Ecto neural progenitor cell (in vitro differentiated cells): Measurements from ENCODE around the gene ZMYND11.
"Not testable (repeated sequence)": the region's sequence is repeated elsewhere in the genome, so short reads cannot be mapped to it uniquely, and the experiment has no call there.

Source experiments
- DNase-seq: peaks from one replicate; pipeline ENCODE4 v3.0.0-alpha.2; 2018; ENCODE audit warnings: low spot score

The ZMYND11 gene

DNA sequence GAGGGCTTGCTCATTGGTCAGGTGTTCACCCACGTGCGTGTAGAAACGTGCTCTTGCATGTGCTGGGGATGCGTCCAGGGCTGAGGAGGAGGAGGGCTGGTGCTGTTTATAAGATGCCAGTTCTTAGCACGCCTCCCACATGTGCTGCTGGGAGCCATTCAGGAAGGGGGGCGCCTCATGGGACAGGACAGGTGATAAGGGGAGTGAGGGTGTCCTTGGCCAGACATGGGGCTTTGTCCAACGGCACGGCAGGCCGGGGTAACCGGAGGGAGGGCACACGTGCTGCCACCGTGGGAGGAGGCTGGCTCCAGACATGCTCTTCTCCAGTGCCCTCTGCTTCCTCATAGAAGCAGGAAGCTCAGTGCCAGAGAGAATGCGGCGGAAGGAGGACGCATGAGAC is 150.0 kb downstream of the ZMYND11 start:
- no peak for DNase-seq

DNA sequence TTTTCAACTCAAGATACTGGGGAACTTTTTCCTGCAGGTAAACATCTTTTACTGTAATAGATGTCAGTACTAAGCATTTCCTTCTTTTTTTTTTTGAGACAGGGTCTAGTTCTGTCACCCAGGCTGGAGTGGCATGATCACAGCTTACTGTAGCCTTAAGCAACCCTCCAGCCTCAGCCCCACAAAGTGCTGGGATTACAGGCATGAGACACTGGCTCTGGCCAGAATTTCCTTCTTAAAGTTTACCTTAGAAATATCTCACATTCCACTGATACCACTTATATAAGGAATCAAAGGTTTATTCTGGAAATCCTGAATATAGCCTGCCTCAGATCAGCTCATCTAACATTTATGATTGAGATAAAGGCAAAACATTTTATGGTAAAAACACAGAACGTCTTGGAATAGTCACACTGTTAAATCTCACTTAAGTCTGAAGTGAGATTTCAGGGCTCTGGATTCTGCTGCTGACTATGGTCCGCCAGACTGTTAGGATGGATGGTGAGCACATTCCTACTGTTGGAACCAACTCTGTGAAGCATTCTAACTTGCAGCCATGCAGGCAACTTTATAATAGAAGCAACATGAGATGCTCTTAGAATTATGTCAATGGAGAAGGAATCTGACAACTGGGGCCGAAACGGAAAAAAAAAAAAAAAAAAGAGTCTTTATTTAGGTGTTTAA is 151.9 kb downstream of the ZMYND11 start:
- no peak for DNase-seq

DNA sequence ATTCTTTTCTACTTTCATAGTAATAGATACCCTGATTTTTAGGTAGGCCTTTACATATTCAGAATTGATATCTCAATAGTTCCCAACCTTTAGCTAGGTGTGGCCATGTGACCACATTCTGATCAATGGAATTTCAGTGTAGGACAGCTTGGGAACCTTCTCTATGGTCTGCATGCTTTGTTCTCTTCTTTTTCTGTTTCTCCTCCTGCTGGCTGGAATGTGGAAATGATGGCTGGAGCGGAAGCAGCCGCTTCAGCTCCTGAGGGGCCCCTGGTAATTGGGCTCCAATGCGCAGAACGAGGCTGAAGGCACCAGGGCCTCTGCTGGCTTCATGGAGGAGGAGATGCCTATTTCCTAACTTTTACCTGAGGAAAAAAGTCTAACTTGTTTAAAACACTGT is 152.6 kb downstream of the ZMYND11 start:
- DNase-seq, result no peak

DNA sequence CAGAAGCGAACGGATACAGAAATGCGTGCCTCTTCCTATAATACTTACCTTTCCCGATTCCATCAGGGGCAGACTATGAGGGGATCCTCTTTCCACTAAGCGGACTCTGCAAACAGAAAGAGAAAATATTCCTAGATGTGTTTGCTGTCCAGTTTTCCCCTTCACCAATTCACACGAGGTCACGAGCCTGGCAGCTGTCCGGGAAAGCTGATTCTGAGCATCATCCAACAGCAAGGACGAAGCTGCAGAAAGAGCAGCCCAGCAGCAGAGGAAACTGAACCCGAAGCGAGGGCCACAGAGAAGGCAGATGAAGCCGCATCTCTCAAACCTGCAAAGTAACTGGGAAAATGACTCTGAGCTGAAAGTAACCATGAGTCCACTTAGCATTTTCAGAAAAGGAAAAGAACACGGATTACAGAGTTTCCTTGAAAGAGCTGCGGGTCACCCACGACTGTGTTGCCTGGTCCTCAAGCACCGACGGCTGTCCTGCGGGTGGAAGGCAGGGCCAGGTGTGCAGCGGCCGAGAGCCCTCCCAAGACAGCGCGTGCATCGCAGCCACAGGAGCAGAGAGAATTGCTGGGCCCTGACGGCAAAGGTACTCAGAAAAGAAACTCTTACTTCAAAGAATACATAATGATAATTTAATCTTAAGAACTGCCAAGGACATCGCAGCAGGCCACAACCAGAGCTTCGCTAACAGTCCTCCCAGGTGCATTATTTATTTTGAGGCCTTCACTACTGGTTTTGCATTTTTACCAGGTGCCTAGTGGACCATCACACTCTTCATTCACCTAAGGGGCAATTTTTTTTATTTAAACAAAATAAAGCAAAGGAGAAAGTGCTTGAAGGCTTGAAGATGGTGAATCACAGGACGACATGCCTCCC is 153.3 kb downstream of the ZMYND11 start:
- no peak for DNase-seq

DNA sequence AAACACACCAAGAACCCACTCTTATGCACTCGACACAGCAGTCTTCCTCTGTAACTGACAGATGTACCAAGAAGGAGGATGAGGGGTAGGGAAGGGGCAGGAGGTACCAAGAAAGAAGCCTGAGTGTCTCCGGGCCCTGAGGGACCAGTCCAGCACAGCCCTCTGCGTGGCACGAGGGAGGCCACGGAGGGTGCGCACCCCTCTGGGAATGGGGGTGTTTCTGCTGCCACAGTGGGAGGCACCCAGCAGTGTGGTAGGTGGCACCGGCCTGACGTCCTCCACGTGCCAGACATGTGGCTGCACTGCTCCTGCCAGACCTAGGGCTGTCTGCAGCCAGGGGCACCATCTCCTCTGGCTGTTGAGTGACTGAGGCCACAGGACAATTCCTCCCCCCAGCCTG is 154.3 kb downstream of the ZMYND11 start:
- no peak for DNase-seq

DNA sequence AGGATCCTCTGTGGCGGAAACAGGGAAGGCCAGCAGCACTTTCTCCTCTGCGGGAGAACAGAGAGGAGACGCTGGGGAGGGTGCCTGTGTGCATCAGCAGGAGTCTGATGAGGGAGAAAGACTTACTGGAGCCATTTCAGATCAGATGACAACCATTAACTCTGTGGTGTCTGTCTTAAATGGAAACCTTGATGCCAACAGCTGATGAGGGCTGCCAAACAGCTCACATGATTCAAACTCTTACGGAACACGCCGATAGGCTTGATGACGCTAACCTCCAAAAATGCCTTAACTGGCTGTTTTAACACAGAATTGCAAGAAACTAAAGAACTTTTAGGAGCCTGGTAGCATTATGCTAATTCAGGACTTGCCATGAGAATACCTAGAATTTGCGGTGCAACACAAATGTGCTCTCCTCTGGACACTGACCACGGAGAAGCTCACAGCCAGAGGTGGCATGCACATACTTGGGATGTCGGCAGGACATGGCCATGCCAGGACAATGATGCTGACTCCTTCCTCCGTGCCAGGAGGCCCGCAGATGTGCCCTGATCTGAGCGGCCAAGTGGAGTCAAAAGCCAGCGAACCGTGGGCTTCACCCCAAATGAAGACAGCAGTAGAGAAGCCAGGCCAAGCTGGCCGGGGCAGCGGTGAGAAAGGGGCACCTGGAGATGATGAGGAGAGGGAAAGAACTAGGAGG is 154.9 kb downstream of the ZMYND11 start:
- no peak for DNase-seq

DNA sequence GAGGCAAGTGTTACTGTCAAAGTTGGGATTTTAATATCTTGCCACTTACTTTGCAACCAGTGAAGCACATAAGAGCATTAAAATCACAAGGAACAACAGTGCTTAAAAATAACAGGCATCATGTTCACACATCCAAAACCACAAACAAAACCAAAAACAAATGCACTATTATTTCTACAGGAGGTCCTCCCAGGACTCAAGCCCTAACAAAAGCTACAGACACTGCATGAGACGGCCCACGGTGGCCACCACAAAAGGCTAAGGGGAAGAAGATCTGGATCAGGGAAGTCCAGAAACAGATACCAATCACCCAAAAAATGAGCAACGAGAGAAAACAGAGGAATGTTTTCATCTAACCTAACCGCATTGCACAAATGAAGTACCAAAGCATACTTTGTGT is 158.4 kb downstream of the ZMYND11 start:
- no peak for DNase-seq

DNA sequence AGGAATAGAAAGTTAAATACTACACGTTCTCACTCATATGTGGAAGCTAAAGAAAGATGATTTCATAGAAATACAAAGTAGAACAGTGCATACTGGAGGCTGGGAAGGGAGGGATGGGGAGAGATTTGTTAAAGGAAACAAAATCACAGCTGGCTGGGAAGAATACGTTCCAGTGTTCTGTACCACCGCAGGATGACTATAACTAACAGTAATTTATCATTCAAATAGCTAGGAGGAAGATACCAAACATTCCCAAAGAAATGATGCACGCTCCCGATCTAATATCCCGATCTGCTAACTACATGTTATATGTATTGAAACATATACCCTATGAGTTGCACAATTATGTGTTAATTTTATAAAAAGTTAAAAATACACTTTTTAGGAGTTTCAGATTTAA is 162.3 kb downstream of the ZMYND11 start:
- DNase-seq, result no peak

DNA sequence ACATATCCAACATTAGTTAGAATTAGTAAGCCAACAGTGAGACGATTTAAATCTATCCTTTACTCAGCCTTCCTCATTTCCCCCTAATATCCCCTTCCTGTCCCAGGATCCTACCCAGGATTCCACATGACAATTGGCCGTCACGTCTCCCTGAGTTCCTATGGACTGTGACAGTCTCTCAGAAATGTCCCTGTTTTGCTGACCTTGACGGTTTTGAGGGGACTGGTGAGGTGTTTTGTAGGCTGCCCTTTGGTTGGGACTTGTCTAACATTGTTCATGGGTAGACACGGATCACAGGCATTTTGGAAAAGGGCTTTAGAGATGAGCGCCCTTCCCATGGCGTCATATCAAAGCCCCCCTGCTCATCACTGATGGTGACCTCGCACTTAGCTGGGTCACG is 162.8 kb downstream of the ZMYND11 start:
- no peak for DNase-seq

DNA sequence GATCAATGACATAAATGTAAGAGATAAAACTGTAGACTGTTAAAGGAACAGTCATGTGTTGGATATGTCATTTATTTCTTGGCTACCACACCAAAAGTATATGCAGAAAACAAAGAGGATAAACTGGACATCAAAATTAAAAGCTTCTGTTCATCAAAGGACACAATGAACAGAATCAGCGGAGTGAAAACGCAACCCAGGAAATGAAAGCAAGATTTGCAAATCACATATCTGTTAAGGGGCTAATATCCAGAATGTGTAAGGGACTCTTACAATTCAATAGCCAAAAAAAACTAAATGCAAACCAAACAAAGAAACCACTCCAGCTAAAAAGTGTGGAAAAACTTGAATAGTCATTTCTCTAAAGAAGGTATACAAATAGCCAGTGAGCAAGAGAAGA is 164.3 kb downstream of the ZMYND11 start:
- DNase-seq, result no peak

DNA sequence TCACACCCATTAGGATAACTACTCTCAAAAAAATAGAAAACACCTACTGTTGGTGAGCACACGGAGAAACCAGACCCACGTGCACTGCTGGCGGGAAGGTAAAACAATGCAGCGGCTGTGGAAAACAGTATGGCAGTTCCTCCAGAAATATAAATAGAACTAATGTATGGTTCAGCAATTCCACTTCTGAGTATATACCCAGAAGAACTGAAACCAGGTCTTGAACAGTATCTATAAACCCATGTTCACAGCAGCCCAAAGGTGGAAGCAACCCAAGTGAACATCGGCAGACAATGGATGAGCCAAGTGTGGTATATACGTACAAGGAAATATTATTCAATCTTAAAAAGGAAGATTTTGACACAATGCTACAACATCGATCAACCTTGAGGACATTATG is 164.7 kb downstream of the ZMYND11 start:
- no peak for DNase-seq

DNA sequence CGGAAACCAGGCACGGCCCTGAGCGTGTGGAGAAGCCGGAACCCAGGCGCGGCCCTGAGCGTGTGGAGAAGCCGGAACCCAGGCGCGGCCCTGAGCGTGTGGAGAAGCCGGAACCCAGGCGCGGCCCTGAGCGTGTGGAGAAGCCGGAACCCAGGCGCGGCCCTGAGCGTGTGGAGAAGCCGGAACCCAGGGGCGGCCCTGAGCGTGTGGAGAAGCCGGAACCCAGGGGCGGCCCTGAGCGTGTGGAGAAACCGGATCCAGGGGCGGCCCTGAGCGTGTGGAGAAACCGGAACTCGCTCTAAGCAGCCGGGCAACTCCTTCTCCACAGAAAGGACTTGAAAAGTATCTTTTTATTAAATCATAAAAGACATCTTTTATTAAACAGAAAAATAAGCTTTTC is 165.3 kb downstream of the ZMYND11 start:
- not testable (repeated sequence) for DNase-seq

DNA sequence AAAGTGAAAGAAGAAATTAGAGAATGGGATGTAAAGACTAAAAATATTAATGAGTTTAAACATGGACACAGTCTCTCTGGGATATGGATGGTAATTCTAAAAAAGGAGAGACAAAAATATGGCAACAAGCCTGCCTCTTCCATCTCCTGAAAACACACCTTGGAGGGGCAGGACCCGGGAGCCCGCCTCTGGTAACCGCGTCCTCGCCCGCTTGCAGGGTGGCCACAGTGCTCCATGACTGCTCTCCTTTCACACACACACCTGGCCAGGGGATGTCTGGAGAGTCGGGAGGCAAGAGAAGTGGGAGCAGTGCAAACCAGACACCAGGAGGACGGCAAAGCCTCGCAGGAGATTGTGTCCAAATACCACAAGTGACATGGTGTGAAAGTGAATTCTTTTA is 166.3 kb downstream of the ZMYND11 start:
- DNase-seq, result no peak
